PC-9 (cell line): ENCODE results near the gene PLEKHG4B. TPM values are rescaled to one million over a fixed set of nuclear protein-coding genes. Genes with fewer than 3 reads are reported as not detected.

Source experiments
- BruUV-seq: library from RNA; stranded (reverse); fragments of 400-500 nt; replicated peaks from 2 replicates; lab custom pipeline; 2021; lab: Mats Ljungman, UMichigan
- CTCF ChIA-PET: fragments of 300-600 bp; sonication (Branson Sonifier 250); formaldehyde crosslinking; loops from one replicate; lab custom pipeline; 2022; ENCODE audit warnings: antibody characterized with exemption; lab: Charles Lee
- POLR2A ChIA-PET: fragments of 300-600 bp; sonication (Branson Sonifier 250); formaldehyde crosslinking; loops from one replicate; lab custom pipeline; 2022; ENCODE audit warnings: antibody characterized with exemption; ENCODE audit not compliant: unreplicated experiment; lab: Charles Lee
- DNase-seq, 2 experiments: peaks; one replicate each; pipeline versions ENCODE4 v3.0.0 to v3.0.0-alpha.2; 2015 to 2022; ENCODE audit warnings: mixed read lengths in 1 of 2
- H2AFZ ChIP-seq: fragments of 200-600 bp; sonication (generic); 2 replicates; pipeline ENCODE4 v1.8.1; 2017; ENCODE audit warnings: antibody characterized with exemption
- H3F3A ChIP-seq: fragments of 200-600 bp; sonication (generic); 2 replicates; pipeline ENCODE4 v1.8.1; 2017; ENCODE audit warnings: antibody characterized with exemption, mild to moderate bottlenecking, low read depth; ENCODE audit not compliant: insufficient read depth
- H3K27ac ChIP-seq: fragments of 200-600 bp; sonication (generic); 2 replicates; pipeline ENCODE4 v1.6.1; 2016; ENCODE audit warnings: mixed run types
- H3K27me3 ChIP-seq: fragments of 200-600 bp; sonication (generic); 2 replicates; pipeline ENCODE4 v1.6.1; 2016; ENCODE audit warnings: low read depth, mixed run types; ENCODE audit not compliant: insufficient read depth
- H3K36me3 ChIP-seq: fragments of 200-600 bp; sonication (generic); 2 replicates; pipeline ENCODE4 v1.6.1; 2016; ENCODE audit warnings: low read depth, mixed run types
- H3K4me1 ChIP-seq: fragments of 200-600 bp; sonication (generic); replicated peaks from 2 replicates; pipeline ENCODE4 v1.6.1; 2016; ENCODE audit warnings: mixed run types; ENCODE audit not compliant: insufficient read depth
- H3K4me2 ChIP-seq: fragments of 200-600 bp; sonication (generic); 2 replicates; pipeline ENCODE4 v1.6.1; 2017; ENCODE audit warnings: mixed run types
- H3K4me3 ChIP-seq: fragments of 200-600 bp; sonication (generic); 2 replicates; pipeline ENCODE4 v1.6.1; 2016; ENCODE audit warnings: mixed run types
- H3K79me2 ChIP-seq: fragments of 200-600 bp; sonication (generic); 2 replicates; pipeline ENCODE4 v1.6.1; 2017; ENCODE audit warnings: low read depth, mixed run types
- H3K9me2 ChIP-seq: fragments of 200-600 bp; sonication (generic); 2 replicates; pipeline ENCODE4 v1.8.1; 2017; ENCODE audit warnings: mild to moderate bottlenecking; ENCODE audit not compliant: insufficient read depth
- H3K9me3 ChIP-seq: fragments of 200-600 bp; sonication (generic); 2 replicates; pipeline ENCODE4 v1.8.1; 2016; ENCODE audit warnings: low read depth; ENCODE audit not compliant: insufficient read depth
- H4K20me1 ChIP-seq: fragments of 200-600 bp; sonication (generic); 2 replicates; pipeline ENCODE4 v1.8.1; 2017; ENCODE audit not compliant: insufficient read depth
- CTCF ChIP-seq: fragments of 200-600 bp; sonication (generic); conservative IDR thresholded peaks from 2 replicates; pipeline ENCODE4 v1.6.1; 2017; ENCODE audit warnings: mixed run types, antibody characterized with exemption, mild to moderate bottlenecking, moderate library complexity
- EZH2 ChIP-seq: fragments of 200-600 bp; sonication (generic); IDR thresholded peaks from 2 replicates; pipeline ENCODE4 v1.8.0; 2017; ENCODE audit warnings: antibody characterized with exemption, low read depth
- intact Hi-C: fragments of 100-400 bp; cut with micrococcal nuclease; formaldehyde crosslinking; loops from one replicate; pipeline ENCODE4 v1.10.0; 2022; ENCODE audit not compliant: unreplicated experiment
- total RNA-seq: library from RNA; stranded (reverse); gene quantifications from 2 replicates; pipeline ENCODE4 v1.2.3, GENCODE V29; 2021

PLEKHG4B gene
- total RNA-seq, 1 experiment from 2014 or later: not detected

GRCh38 chr5:180286-180918 lies 88.4 kb downstream of the PLEKHG4B start:
- TF ChIP-seq CTCF: no peak
- TF ChIP-seq EZH2: no peak
- POLR2A ChIA-PET: no interaction called here
- intact Hi-C loops: no loop called here
- Histone ChIP-seq H3K4me2 (no peak overlapping the region), H3K79me2 (no peaks in the 10 kb centered on the region), H3K4me3 (no peak overlapping the region), H3K9me3 (no peaks in the 10 kb centered on the region), H3K36me3 (no peaks in the 10 kb centered on the region), H3K27ac (no peak overlapping the region), H3K4me1 (no peaks in the 10 kb centered on the region), H3F3A (no peaks in the 10 kb centered on the region), H3K27me3 (peaks cover 97% of the 10 kb centered on the region), H3K9me2 (no peaks in the 10 kb centered on the region), H4K20me1 (0 out of 2 replicates have a peak, but pooled peaks cover 8% of the 10 kb centered on the region), H2AFZ (no peak overlapping the region)
- no TSS peak for BruUV-seq
- CTCF ChIA-PET: interaction anchor here (0.7 to 0.9 kb wide), 2 partner anchors 8 to 12 kb away, joined by 3 to 6 read pairs; no protein-coding TSS in a partner anchor
- DNase-seq: peak in 1 of 2 experiments; percentile 38

GRCh38 chr5:181160-181559 lies 89.2 kb downstream of the PLEKHG4B start:
- POLR2A ChIA-PET: no interaction called here
- no peaks in the 10 kb centered on the region for H3K9me2 ChIP-seq
- no peak overlapping the region for H2AFZ ChIP-seq
- DNase-seq: no peak
- peaks cover 100% of the 10 kb centered on the region for H3K27me3 ChIP-seq
- no peaks in the 10 kb centered on the region for H3F3A ChIP-seq
- BruUV-seq: no TSS peak
- intact Hi-C loops: no loop called here
- no peaks in the 10 kb centered on the region for H3K9me3 ChIP-seq
- no peak overlapping the region for H3K4me3 ChIP-seq
- no peaks in the 10 kb centered on the region for H3K4me1 ChIP-seq
- H3K27ac ChIP-seq: no peak overlapping the region
- no peak overlapping the region for H3K4me2 ChIP-seq
- no peaks in the 10 kb centered on the region for H3K36me3 ChIP-seq
- CTCF ChIA-PET: no interaction called here
- no peaks in the 10 kb centered on the region for H3K79me2 ChIP-seq
- 0 out of 2 replicates have a peak, but pooled peaks cover 7% of the 10 kb centered on the region for H4K20me1 ChIP-seq
- TF ChIP-seq EZH2: no peak
- TF ChIP-seq CTCF: no peak

DNA sequence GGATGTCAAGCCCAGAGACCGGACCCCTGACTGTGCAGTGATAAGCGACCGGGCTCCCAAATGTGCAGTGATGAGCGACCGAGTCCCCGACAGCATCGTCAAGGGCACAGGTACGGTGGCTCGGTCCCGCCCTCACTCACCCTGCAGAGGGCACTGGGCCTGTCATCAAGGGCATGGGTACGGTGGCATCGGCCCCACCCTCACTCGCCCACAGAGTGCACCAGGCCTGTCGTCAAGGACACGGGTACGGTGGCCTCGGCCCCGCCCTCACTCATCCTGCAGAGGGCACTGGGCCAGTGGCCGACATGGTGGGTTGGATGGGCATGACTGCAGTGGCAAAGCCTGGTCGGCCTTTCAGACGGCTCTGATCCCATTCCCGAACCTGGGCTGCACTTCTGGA lies 89.6 kb downstream of the PLEKHG4B start:
- Histone ChIP-seq H2AFZ (no peak overlapping the region), H3K9me2 (no peaks in the 10 kb centered on the region), H4K20me1 (0 out of 2 replicates have a peak, but pooled peaks cover 3% of the 10 kb centered on the region), H3K79me2 (no peaks in the 10 kb centered on the region), H3F3A (no peaks in the 10 kb centered on the region), H3K27me3 (peaks cover 100% of the 10 kb centered on the region), H3K27ac (no peak overlapping the region), H3K4me1 (no peaks in the 10 kb centered on the region), H3K4me3 (no peak overlapping the region), H3K9me3 (no peaks in the 10 kb centered on the region), H3K36me3 (no peaks in the 10 kb centered on the region), H3K4me2 (no peak overlapping the region)
- TF ChIP-seq CTCF: no peak
- no peak for DNase-seq
- intact Hi-C loops: no loop called here
- BruUV-seq: no TSS peak
- POLR2A ChIA-PET: no interaction called here
- CTCF ChIA-PET: no interaction called here
